ENCODE data around the gene HMCN2. TPM values are rescaled to one million over a fixed set of nuclear protein-coding genes. Genes with fewer than 3 reads are reported as not detected.
"Not testable (repeated sequence)": the region's sequence is repeated elsewhere in the genome, so short reads cannot be mapped to it uniquely, and the experiment has no call there.

The HMCN2 gene
- total RNA-seq, 1 donor from 2014 or later, result 3.3 TPM

DNA sequence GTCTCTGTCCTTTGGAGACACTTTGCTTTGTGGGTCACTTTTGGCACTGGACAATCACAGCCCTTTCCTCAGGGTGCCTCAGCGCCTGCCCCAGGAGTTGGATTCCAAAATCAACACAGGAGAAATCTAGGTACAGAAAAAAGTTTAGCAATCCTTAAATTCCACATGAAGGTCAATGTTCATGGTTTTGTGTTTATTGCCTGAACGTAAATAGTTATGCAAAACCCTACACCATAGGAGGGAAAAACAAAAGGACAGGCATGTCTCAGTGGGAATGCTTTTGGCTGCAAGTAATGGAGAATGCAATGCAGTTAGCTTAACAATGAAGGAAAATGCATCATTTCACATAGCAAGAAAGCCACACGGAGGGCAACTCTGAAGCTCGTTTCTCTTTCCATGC is 6.5 kb upstream of the HMCN2 start:
- DNase-seq (ENCODE audit: low spot score) (peak; percentile 9), ATAC-seq (no peak)
- intact Hi-C loops (cut with DNase I), result no loop called here

DNA sequence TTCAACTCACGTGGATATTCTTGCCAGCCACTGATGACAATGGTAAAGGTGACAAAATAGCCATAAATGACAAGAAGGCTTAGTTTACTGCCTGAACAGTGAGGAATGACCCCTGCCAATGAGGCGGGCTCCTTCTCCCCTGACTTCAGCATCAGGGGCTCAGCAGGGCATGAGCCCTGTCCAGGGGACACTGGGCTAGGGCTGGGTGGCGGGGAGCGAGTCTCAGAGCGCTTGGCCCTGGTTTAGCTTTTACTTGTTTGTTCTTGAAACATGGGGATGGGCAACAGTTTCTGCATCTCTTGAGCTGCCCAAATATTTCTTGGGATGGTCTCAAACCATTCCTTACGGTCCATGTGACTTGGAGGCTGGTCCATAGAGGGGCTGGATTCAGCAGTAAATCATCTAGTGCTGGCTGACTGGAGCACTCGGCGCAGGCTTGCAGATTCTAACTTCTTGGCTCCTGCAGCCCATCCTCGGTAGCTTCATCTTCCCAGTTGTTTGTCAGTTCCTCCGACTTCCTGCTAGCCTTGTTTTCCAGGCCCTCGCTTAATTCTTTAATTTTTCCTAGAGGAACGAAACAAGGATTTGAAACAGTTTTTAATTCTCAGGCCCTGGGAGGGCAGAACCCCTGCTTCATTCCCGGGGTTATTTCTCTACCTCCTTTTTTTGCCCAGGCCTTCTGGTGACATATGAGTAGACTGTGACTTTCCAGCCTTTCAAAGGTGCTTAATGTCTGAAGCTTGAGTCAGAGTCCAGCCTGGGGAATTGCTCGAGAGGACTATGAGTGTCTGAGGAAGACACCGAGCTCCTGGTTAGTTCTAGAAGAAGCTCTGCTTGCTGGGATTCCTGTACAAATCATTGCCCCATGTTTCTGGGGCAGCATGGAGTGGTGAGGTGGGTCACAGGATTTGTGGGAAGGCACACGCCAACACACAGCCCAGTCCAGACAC is 4.5 kb upstream of the HMCN2 start:
- DNase-seq (ENCODE audit: low spot score) (peak; percentile 40), ATAC-seq (peak; percentile 78)
- intact Hi-C loops (cut with DNase I), result no loop called here

DNA sequence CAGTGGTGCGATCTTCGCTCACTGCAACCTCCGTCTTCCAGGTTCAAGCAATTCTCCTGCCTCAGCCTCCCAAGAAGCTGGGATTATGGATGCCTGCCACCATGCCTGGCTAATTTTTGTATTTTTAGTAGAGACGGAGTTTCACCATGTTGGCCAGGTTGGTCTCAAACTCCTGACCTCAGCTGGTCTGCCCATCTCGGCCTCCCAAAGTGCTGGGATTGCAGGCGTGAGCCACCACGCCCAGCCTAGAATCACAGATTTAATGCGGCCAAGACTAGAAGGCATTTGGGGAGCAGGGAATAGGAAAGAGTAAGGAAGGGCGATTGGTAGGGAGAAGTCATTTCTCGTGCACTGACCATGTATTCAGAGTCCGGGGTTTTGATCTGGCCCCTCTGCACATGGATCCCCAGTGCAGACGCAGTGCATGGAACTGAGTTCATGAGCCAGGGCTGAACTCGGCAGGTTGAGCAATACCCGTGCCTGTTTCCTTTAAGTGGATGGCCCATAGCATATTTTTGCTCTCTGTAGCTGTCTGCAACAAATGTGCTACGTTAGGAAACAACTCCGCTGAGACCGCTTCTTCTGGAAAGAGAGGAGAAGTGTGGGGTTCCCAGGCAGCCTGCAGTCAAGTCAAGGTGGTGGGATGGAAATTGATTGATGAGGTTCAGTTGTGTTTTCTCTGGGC is 3.4 kb upstream of the HMCN2 start:
- ATAC-seq, result no peak
- peak; percentile 27 for DNase-seq (ENCODE audit: low spot score)
- intact Hi-C loops (cut with DNase I), result no loop called here

DNA sequence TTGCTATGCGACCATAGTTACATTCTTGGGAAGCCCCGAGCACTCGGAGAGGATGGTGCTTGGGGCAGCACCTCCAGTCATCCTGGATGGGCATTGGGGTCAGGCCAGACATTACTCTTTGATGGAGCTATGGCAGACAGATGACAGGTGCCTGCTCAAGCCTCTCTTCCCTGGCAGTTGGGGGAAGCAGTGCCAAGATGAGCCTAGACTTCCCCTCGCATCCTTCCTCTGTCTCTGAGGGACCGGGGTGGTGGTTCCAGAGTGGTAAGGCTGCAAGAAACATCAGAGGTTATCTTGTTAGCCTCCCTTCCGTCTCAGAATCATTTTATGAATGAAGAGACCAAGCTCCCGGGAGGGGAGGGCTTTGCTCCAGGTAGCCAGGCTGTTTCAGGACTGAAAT is 2.8 kb upstream of the HMCN2 start:
- intact Hi-C loops (cut with DNase I), result no loop called here
- ATAC-seq (no peak), DNase-seq (ENCODE audit: low spot score) (peak; percentile 30)

DNA sequence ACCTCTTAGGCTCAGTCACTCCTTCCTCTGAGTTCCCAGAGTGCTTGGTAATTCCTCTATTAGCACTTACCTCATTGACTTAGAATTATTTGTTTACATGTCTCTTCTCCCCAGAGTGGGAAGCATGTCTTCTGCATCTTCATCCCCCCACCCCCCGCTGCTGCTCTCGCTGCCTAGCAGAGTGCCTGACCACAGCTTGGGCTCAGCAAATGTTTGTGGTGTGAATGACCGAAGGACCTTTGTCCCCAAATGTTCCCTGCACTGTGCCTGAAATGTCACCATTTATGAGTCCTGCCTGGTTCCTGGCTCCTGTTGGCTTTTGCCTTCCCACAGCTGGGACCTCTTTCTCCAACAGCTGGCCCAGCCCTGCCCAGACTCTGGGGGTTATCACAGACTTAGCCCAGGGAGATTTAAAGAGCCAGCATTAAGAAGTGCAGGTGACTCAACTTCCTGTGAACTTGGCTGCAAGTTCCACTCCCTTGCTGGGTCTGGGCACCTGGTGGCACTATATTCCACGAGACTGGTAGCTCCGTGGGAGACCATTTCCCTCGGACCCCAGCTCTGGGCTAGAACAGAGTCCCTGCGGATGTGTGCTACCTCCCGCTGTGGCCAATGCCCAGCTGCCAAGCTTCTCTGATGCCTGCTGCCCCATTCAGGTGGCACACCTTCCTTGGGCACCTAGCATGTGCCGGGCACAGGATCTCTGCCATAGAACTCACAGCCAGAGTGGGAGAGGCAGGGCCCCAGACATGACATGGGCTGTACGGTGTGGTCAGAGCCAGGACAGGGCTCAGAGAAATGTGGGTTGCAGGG is 1.8 kb upstream of the HMCN2 start:
- intact Hi-C loops (cut with DNase I), result no loop called here
- DNase-seq (ENCODE audit: low spot score) (peak; percentile 31), ATAC-seq (no peak)

DNA sequence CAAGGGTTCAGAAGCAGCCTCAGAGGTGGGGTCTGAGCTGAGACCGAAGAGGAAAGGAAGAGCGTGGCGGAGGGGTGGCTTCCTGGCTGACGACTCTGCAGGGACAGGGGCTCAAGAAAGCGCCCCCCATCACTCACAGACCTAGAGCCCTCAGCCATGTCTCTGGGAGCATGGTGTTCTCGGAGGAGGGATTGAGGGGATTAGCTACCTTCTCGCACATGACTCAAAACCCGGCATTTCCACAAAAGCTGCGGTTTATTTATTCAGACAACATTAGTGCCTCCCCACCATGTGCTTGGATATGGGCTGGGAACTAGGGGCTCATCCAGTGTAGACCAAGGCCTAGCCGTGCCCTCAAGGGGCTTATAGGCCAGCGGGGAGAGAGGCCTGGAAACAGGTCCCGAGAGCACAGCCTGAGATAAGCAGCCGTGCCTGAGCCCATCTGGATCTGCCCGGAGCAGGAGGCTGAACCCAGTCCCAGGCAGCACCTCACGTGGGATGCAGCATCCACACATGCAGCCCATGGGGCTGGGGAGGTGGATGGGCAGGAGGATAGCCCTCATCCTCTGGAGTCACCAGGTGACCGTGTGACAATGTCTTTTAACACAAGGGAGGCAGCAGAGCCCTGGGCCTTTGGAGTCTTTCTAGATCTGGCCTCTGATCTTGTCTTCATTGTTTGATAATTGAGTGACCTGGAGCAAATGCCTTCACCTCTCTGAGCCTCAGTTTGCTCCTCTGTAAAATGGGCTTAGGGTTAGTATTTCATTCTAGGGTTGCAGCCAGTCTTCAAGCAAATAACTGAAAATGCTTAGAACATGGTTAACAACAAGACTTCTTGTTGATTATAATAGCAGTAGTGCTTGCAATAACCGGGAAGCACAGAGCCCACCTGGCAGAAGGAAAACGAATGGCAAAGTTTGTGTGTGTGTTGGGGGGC is 878 bp upstream of the HMCN2 start:
- DNase-seq (ENCODE audit: low spot score) (peak; percentile 43), ATAC-seq (no peak)
- intact Hi-C loops (cut with DNase I), result no loop called here

DNA sequence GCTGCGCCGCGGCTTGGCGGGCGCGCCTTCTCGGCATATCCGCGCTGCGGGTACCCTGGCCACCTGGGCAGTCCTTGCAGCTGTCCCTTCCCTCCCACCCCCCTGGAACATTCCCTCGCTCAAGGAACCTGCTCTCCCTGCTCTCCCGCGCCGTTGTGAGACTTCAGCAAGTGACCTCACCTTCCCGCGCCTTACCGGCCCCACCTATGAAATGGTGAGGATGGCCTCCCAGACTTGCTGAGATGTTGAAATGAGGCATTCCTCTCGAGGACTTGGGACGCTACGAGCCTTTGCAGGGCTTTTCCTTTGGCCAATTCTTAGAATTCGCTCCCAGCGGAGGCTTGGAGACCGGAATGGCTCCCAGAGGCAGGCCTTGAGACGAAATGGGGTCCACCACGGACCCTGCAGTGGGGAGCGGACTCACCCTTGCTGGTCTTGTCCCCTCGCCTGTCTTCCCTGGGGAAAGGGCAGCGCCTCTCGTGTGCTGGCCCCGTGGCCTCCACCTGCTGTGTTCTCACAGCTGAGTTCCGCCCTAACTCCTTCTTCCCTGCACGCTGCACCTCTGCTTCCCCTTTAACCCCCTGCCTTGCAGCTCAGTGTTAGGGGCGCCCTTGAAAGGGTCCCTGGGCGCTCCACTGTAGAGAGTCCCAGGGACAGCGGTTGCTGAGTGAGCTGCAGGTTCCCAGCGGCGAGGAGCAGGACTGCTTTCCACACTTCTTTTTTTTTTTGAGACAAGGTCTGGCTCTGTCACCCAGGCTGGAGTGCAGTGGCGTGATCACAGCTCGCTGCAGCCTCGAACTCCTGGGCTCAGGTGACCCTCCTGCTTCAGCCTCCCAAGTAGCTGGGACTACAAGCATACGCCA is 907 bp downstream of the HMCN2 start:
- ATAC-seq (no peak), DNase-seq (ENCODE audit: low spot score) (peak; percentile 45)
- intact Hi-C loops (cut with DNase I), result no loop called here

- intact Hi-C loops (cut with DNase I), result no loop called here
- no peak for ATAC-seq
- peak; percentile 31 for DNase-seq (ENCODE audit: low spot score)
Measured at GRCh38 chr9:130267930-130268329, 2.4 kb downstream of the HMCN2 start.

GRCh38 chr9:130268521-130269211 is 3.1 kb downstream of the HMCN2 start:
- intact Hi-C loops (cut with DNase I), result no loop called here
- DNase-seq (ENCODE audit: low spot score) (peak; percentile 58), ATAC-seq (peak; percentile 38)

- ATAC-seq, result no peak
- intact Hi-C loops (cut with DNase I), result no loop called here
- DNase-seq (ENCODE audit: low spot score), result peak; percentile 3
Measured at GRCh38 chr9:130271473-130271872, 5.9 kb downstream of the HMCN2 start.

- ATAC-seq (no peak), DNase-seq (ENCODE audit: low spot score) (peak; percentile 49)
- intact Hi-C loops (cut with DNase I), result no loop called here
Measured at GRCh38 chr9:130275156-130275555, 9.6 kb downstream of the HMCN2 start.

DNA sequence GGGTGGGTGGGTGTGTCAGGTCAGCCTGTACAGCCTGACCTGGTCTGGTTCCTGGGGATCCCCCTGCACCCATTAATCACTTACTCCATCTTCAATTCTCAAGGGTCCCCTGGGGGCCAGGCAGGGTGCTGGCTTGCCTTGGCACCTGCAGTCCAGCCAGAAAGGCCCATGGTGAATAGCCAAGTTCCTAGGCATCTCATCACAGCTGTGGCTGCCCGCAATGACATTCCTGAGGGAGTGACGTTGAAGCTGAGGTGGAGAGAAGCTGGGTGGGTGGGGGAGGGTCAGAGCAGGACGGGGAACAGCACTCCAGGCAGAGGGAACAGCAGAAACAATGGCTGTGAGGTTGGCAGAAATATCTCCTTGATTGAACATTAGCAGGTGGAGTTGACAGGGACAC is 10.6 kb downstream of the HMCN2 start:
- ATAC-seq (no peak), DNase-seq (ENCODE audit: low spot score) (peak; percentile 25)
- intact Hi-C loops (cut with DNase I), result no loop called here

DNA sequence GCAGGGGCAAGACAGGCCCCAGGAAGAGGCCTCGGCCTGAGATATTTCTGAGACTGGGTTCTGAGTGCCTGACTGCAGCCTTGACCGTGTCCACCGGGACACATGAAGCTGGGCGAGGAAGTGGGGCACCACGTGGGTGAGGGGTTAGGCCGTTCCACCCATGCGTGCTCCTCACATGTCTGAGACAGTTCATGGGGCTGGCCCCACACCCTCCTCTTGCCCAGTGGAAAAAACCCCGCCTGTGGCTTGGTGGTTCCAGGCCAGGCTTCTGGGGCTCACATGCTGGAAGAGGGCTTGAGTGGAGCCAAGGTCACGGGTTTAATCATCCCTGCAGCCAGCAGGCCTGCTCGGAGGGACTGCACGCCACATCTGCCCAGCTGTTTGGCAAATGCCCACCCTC is 11.4 kb downstream of the HMCN2 start:
- intact Hi-C loops (cut with DNase I), result no loop called here
- peak; percentile 63 for ATAC-seq

DNA sequence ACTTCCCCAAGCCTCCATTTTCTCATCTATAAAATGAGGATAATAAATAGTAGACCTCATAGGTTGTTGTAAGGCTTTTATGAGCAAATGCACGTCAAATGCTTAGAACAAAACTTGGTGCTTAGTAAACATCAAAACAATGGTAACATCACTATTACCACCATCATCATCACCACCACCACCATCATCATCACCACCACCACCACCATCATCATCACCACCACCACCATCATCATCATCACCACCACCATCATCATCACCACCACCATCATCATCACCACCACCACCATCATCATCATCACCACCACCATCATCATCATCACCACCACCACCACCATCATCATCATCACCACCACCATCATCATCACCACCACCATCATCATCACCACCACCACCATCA is 12.0 kb downstream of the HMCN2 start:
- intact Hi-C loops (cut with DNase I); DNase-seq (ENCODE audit: low spot score); ATAC-seq: not testable (repeated sequence)

More for the DNA sequence above, 11.4 kb downstream of the HMCN2 start:
- DNase-seq (ENCODE audit: low spot score), result peak; percentile 48

GRCh38 chr9:130283539-130284248 is 18.1 kb downstream of the HMCN2 start:
- intact Hi-C loops (cut with DNase I), result no loop called here
- ATAC-seq (no peak), DNase-seq (ENCODE audit: low spot score) (peak; percentile 3)

DNA sequence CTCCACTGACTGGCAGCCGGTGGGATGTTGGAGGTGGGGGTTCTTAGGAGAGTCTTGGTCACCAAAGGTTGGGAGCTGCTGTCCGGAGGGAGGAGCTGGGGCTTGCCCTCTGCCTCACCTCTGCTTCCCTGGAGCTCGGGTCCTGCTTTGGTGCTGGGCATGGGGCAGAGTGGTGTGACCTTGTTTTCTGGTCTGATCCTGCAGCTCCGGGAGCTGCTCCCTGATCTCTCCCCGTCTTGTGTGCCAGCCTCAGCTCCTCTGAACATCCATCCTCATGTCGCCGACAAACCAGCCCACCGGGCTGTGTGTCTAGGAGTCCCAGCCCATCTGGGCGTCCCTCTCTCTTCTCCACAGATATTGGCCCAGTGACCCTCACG is 18.7 kb downstream of the HMCN2 start:
- DNase-seq (ENCODE audit: low spot score) (peak; percentile 25), ATAC-seq (no peak)
- intact Hi-C loops (cut with DNase I), result no loop called here

All from sciatic nerve (tissue), 2 donors.